A673 (cell line): Measurements from ENCODE around the gene CHRM2.

Source experiments
- EZH2 ChIP-seq: fragments of 200-600 bp; sonication (generic); IDR thresholded peaks from 2 replicates; pipeline ENCODE4 v1.6.1; 2017; ENCODE audit warnings: borderline replicate concordance, low read depth, mild to moderate bottlenecking, mixed read lengths, antibody characterized with exemption, low read length; ENCODE audit not compliant: poor library complexity, severe bottlenecking
- TF ChIP-seq, protein P1 (sequence below): fragments of 300-800, 200-600 bp; sonication (generic); conservative IDR thresholded peaks from 2 replicates; pipeline ENCODE4 v1.5.1; 2017; ENCODE audit warnings: low read depth, mild to moderate bottlenecking, antibody characterized with exemption, low read length, moderate library complexity, mixed read lengths

DNA sequence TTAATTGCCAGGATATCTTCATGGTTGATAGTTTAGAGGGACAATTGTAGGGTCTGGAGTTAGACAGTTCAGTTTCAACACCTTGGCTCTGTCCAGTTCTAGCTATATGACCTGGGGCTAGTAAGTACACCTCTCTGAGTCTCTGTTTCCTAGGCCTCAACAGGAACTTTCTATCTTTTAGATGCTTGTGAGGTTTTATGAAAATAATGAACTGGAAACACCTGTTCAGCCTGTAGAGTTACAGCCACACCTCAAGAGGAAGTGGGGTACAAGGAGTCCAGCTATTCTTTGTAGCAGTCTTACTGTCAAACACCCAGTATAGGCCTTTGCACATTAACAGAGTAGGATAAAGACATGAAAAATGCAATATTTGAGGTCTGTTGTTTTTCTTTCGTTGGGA lies 73.4 kb downstream of the CHRM2 start:
- TF ChIP-seq, protein P1, sequence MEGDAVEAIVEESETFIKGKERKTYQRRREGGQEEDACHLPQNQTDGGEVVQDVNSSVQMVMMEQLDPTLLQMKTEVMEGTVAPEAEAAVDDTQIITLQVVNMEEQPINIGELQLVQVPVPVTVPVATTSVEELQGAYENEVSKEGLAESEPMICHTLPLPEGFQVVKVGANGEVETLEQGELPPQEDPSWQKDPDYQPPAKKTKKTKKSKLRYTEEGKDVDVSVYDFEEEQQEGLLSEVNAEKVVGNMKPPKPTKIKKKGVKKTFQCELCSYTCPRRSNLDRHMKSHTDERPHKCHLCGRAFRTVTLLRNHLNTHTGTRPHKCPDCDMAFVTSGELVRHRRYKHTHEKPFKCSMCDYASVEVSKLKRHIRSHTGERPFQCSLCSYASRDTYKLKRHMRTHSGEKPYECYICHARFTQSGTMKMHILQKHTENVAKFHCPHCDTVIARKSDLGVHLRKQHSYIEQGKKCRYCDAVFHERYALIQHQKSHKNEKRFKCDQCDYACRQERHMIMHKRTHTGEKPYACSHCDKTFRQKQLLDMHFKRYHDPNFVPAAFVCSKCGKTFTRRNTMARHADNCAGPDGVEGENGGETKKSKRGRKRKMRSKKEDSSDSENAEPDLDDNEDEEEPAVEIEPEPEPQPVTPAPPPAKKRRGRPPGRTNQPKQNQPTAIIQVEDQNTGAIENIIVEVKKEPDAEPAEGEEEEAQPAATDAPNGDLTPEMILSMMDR, result no peak
- TF ChIP-seq EZH2, result no peak
